Measurements from ENCODE around the gene SYNGR3.

The SYNGR3 gene

DNA sequence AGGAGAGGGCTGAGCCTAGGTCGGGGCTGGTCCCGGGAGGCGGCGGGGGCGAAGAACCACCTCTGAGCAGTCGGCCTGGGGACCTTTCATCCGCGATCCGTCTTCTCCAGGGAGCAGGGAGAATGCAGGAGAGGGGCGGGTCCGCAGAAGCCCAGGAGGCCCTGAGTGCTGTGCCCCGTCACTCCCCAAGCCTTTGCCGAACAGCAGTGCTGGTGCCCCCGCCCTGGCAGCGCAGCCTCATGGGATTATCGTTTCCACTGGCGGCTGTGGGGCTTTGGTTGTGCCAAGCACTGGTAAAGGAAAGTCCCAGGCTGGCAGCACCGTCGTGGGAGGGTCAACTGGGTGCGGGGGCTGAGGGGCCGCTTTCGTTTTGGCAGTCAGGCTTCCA lies 17.3 kb upstream of the SYNGR3 start:
- TF ChIP-seq, protein P1, sequence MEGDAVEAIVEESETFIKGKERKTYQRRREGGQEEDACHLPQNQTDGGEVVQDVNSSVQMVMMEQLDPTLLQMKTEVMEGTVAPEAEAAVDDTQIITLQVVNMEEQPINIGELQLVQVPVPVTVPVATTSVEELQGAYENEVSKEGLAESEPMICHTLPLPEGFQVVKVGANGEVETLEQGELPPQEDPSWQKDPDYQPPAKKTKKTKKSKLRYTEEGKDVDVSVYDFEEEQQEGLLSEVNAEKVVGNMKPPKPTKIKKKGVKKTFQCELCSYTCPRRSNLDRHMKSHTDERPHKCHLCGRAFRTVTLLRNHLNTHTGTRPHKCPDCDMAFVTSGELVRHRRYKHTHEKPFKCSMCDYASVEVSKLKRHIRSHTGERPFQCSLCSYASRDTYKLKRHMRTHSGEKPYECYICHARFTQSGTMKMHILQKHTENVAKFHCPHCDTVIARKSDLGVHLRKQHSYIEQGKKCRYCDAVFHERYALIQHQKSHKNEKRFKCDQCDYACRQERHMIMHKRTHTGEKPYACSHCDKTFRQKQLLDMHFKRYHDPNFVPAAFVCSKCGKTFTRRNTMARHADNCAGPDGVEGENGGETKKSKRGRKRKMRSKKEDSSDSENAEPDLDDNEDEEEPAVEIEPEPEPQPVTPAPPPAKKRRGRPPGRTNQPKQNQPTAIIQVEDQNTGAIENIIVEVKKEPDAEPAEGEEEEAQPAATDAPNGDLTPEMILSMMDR (IDR thresholded peaks at IDR 0.05; ENCODE audit: control extremely low read depth, extremely low read depth, low read depth, missing control alignments) = no peak
- ChIA-PET CTCF (interaction anchor here (0.7 to 1.2 kb wide), 3 partner anchors 11 to 76 kb away, joined by 3 to 5 read pairs (median 3); partner anchors contain the start of genes NTHL1 and TSC2), POLR2A (interaction anchor here (1.2 to 1.3 kb wide), 2 partner anchors 10 to 183 kb away, joined by 3 read pairs; partner anchors contain the start of gene TRAF7)
- DNase-seq (ENCODE audit: extremely low spot score) = no peak

DNA sequence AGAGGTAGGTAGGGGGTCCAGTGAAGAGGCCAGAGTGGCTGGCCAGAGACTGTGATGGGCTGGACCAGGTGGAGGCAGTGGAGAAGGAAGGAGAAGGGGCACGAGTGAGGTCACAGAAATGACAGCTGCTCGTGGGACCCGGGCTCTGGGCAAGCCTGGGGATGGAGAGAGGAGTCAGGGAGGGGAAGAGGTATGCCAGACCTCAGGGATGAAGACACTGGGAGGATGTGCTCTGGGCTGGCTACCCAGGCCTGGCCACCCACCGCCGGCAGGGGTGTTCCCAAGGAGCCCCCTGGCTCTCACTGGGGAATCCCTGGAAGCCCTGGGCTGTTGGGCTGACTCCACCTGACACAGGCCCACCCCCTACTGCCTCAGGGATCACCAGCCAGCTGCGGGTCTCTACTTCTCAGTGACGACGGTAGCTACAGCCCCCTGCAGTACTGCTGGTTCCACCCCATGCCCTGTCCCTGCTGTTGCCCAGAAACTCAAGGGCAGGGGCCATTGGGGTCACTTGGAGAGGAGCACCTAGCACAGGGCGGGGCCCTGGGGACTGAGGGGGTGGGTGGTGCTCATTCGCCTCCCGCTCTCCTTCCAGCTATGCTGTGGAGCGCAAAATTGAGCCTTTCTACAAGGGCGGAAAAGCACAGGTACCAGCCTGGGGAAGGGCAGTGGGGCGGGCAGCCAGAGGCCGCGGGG lies 16.2 kb upstream of the SYNGR3 start:
- ChIA-PET CTCF (interaction anchor here (0.8 kb wide), 1 partner anchor 10 kb away, joined by 3 read pairs; no protein-coding TSS in a partner anchor), POLR2A (interaction anchor here (0.5 to 0.9 kb wide), 2 partner anchors 9 to 45 kb away, joined by 3 to 5 read pairs; partner anchors contain the start of gene RPS2)
- TF ChIP-seq, protein P1 (IDR thresholded peaks at IDR 0.05; ENCODE audit: control extremely low read depth, extremely low read depth, low read depth, missing control alignments) = no peak
- no peak for DNase-seq (ENCODE audit: extremely low spot score)

DNA sequence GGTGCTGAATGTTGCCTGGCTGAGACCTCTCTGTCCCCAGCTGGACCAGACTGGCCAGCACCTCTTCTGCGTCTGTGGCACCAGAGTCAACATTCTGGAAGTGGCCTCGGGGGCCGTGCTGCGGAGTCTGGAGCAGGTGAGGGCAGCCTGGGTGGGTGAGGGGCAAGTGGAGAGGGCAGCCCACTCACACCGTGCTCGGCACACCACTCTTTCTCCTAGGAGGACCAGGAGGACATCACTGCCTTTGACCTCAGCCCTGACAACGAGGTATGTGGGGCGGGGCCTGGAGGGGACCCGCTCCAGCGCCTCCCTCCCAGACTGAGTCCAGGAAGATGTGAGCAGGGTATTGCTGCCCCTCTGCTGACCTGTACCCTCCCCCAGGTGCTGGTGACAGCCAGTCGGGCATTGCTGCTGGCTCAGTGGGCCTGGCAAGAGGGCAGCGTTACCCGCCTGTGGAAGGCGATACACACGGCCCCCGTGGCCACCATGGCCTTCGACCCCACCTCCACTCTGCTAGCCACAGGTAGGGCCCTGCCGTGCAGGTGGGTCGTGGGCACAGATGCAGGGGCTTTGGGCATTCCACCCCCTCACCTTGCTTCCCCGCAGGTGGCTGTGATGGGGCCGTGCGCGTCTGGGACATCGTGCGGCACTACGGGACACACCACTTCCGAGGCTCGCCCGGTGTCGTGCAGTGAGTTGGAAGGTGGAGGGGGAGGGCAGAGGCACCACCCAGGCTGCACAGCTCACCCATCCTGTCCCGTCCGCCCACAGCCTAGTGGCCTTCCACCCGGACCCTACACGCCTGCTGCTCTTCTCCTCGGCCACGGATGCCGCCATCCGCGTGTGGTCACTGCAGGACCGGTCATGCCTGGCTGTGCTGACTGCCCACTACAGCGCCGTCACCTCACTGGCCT lies 15.4 kb upstream of the SYNGR3 start:
- DNase-seq (ENCODE audit: extremely low spot score) = no peak
- TF ChIP-seq, protein P1 (IDR thresholded peaks at IDR 0.05; ENCODE audit: control extremely low read depth, extremely low read depth, low read depth, missing control alignments) = no peak
- ChIA-PET CTCF (no interaction called here), POLR2A (interaction anchor here (0.5 to 2.7 kb wide), 4 partner anchors 9 to 181 kb away, joined by 3 to 19 read pairs (median 4); partner anchors contain the start of genes RNF151, RPS2 and TRAF7)

DNA sequence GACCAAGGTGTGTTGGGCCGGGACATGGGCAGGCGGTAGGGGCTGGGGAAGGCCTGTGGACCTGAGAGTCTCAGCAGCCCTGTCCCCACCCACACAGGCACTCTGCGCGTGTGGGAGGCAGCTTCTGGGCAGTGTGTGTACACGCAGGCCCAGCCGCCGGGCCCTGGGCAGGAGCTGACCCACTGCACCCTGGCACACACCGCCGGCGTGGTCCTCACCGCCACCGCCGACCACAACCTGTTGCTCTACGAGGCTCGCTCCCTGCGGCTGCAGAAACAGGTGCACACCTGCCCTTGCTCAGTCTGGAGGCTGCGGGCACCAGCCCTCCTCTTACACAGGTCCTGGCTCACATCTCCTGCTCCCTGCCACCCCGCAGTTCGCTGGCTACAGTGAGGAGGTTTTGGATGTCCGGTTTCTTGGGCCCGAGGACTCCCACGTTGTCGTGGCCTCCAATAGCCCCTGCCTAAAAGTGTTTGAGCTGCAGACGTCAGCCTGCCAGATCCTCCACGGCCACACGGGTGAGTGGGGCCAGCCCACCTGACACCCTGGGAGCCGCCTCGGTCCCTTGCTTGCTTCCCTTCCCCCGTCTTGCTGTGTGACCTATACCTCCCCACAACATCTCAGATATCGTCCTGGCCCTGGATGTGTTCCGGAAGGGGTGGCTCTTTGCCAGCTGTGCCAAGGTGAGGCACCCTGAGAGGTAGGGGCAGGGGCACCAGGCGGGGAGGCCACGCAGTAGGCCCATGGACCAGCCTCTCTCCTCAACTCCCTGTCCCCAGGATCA lies 14.1 kb upstream of the SYNGR3 start:
- DNase-seq (ENCODE audit: extremely low spot score) = no peak
- POLR2A ChIA-PET = interaction anchor here (1.3 to 2.7 kb wide), 2 partner anchors 10 to 180 kb away, joined by 4 to 19 read pairs; partner anchors contain the start of genes RNF151, RPS2 and TRAF7
- TF ChIP-seq, protein P1 (IDR thresholded peaks at IDR 0.05; ENCODE audit: control extremely low read depth, extremely low read depth, low read depth, missing control alignments) = no peak
- CTCF ChIA-PET = no interaction called here

DNA sequence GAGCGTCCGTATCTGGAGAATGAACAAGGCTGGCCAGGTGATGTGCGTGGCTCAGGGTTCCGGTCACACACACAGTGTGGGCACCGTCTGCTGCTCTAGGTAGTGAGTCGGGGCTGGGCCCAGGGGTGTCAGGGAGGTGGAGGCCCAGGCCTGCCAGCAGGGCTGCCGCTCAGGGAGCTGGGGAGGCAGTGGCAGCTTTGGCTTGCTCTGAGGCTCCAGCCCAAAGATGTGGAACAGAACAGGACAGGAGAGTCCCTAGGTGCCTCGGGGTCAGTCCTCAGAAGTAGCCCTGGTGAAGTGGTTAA lies 13.6 kb upstream of the SYNGR3 start:
- no peak for DNase-seq (ENCODE audit: extremely low spot score)
- ChIA-PET POLR2A (interaction anchor here (0.6 to 2.7 kb wide), 3 partner anchors 11 to 293 kb away, joined by 3 to 19 read pairs (median 3); partner anchors contain the start of genes RNF151, RPS2 and TRAF7), CTCF (no interaction called here)
- TF ChIP-seq, protein P1 (IDR thresholded peaks at IDR 0.05; ENCODE audit: control extremely low read depth, extremely low read depth, low read depth, missing control alignments) = no peak
